ENCODE results near the gene RAX. TPM values are rescaled to one million over a fixed set of nuclear protein-coding genes. Genes with fewer than 3 reads are reported as not detected.

The RAX gene
- total RNA-seq, 1 donor from 2014 or later = not detected

DNA sequence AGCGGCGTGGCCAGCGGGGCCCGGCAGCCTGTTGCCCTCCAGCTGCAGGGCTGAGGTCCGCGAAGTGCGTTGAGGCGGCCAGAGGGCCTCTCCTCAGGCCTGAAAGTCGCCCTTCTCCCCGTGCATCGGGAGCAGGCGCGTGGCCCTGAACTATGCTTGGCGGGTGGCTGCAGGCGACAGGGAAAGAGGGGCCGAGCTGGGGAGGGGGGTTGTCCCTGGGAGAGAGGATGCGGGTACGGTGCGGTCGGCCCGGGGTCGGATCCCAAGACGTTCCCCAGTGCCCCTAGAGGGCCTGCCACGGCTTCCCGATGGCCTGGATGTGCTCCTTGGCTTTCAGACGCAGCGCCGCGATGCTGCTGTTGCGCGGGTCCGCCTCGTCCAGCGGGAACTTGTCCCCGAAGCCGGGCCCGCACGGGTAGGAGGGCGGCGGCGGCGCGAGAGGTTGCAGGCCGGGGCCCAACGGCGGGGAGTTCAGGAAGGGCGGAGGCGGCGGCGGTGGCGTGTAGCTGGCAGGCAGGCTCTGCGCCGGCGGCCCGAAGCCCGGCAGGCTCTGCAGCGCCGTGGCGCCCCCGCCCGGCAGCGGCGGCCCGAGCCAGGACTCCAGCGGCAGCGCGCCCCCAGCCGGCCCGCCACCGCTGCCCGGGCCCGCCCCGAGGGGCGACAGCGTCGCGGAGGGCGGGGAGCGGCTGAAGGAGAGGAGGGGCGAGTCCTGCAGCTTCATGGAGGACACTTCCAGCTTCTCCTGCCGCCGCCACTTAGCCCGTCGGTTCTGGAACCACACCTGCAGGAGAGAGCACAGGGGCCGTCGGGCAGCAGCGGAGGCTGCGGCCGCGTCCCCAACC, 4.3 kb downstream of the RAX start:
- H3K4me3 ChIP-seq (ENCODE audit: low read depth, low read length) = no peak overlapping the region
- DNase-seq (ENCODE audit: low read depth) = no peak
- TF ChIP-seq, protein P1, sequence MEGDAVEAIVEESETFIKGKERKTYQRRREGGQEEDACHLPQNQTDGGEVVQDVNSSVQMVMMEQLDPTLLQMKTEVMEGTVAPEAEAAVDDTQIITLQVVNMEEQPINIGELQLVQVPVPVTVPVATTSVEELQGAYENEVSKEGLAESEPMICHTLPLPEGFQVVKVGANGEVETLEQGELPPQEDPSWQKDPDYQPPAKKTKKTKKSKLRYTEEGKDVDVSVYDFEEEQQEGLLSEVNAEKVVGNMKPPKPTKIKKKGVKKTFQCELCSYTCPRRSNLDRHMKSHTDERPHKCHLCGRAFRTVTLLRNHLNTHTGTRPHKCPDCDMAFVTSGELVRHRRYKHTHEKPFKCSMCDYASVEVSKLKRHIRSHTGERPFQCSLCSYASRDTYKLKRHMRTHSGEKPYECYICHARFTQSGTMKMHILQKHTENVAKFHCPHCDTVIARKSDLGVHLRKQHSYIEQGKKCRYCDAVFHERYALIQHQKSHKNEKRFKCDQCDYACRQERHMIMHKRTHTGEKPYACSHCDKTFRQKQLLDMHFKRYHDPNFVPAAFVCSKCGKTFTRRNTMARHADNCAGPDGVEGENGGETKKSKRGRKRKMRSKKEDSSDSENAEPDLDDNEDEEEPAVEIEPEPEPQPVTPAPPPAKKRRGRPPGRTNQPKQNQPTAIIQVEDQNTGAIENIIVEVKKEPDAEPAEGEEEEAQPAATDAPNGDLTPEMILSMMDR (conservative IDR thresholded peaks at IDR 0.05; ENCODE audit: low read depth, low read length) = no peak

- TF ChIP-seq, protein P1 (conservative IDR thresholded peaks at IDR 0.05; ENCODE audit: low read depth, low read length) = no peak
- DNase-seq (ENCODE audit: low read depth) = no peak
- H3K4me3 ChIP-seq (ENCODE audit: low read depth, low read length) = no peak overlapping the region
Measured at GRCh38 chr18:59268127-59268720, 5.0 kb downstream of the RAX start.

GRCh38 chr18:59267503-59268126, 5.6 kb downstream of the RAX start:
- no peak for DNase-seq (ENCODE audit: low read depth)
- no peak overlapping the region for H3K4me3 ChIP-seq (ENCODE audit: low read depth, low read length)
- TF ChIP-seq, protein P1 (conservative IDR thresholded peaks at IDR 0.05; ENCODE audit: low read depth, low read length) = no peak

GRCh38 chr18:59266886-59267502, 6.3 kb downstream of the RAX start:
- no peak overlapping the region for H3K4me3 ChIP-seq (ENCODE audit: low read depth, low read length)
- DNase-seq (ENCODE audit: low read depth) = no peak
- TF ChIP-seq, protein P1 (conservative IDR thresholded peaks at IDR 0.05; ENCODE audit: low read depth, low read length) = no peak

DNA sequence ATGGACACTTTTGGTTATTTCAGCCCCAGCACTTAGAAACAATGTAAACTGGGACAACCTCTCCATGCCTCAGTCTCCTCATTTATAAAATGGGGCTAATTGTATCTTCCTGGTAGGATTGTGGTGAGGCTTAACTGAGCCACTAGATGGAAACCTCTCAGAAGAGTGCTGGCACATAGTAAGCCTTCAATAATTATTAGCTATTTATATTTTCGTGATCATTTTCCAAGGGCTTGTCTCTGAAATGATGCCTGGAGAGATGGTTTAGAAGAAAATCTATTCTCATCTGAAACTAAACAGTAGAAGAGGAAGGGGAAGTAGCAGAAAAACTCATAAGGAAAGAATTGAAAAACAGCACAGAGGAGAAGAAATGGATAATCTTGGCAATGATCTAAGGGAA, 6.8 kb downstream of the RAX start:
- no peak for DNase-seq (ENCODE audit: low read depth)
- TF ChIP-seq, protein P1 (conservative IDR thresholded peaks at IDR 0.05; ENCODE audit: low read depth, low read length) = no peak
- no peak overlapping the region for H3K4me3 ChIP-seq (ENCODE audit: low read depth, low read length)

GRCh38 chr18:59265974-59266369, 7.3 kb downstream of the RAX start:
- TF ChIP-seq, protein P1 (conservative IDR thresholded peaks at IDR 0.05; ENCODE audit: low read depth, low read length) = no peak
- DNase-seq (ENCODE audit: low read depth) = no peak
- no peak overlapping the region for H3K4me3 ChIP-seq (ENCODE audit: low read depth, low read length)

Measured in epithelial cell of proximal tubule (primary cell).